AG09309 (cell line): Measurements from ENCODE around the gene SLC35F2.

Source experiments
- DNase-seq: peaks from one replicate; pipeline ENCODE4 v3.0.0-alpha.2; 2010; ENCODE audit warnings: low read depth
- H3K4me3 ChIP-seq: 2 replicates; pipeline ENCODE4 v1.5.1; 2011; ENCODE audit warnings: mild to moderate bottlenecking, low read depth, low read length, moderate library complexity; ENCODE audit not compliant: control insufficient read depth
- TF ChIP-seq, protein P1 (sequence below): IDR thresholded peaks from 2 replicates; pipeline ENCODE4 v1.5.1; 2011; ENCODE audit warnings: mild to moderate bottlenecking, low read depth, low read length, inconsistent platforms; ENCODE audit not compliant: insufficient read depth, control insufficient read depth; ENCODE audit errors: missing control alignments

Gene SLC35F2

DNA sequence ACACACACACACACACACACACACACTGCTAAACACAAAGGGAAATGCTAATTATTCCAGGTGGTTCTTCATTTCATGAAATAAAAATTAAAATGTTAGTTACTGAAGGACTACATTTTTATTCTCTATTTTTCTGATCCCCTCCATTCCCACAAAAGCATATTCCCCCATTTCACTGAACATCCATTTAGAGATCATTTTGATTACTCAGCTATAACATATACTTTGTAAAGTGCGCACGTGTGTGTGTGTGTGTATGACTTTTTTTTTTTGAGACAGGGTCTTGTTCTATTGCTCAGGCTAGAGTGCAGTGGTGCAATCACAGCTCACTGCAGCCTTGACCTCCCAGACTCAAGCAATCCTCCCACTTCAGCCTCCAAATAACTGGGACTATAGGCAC lies 42.6 kb downstream of the SLC35F2 start:
- TF ChIP-seq, protein P1, sequence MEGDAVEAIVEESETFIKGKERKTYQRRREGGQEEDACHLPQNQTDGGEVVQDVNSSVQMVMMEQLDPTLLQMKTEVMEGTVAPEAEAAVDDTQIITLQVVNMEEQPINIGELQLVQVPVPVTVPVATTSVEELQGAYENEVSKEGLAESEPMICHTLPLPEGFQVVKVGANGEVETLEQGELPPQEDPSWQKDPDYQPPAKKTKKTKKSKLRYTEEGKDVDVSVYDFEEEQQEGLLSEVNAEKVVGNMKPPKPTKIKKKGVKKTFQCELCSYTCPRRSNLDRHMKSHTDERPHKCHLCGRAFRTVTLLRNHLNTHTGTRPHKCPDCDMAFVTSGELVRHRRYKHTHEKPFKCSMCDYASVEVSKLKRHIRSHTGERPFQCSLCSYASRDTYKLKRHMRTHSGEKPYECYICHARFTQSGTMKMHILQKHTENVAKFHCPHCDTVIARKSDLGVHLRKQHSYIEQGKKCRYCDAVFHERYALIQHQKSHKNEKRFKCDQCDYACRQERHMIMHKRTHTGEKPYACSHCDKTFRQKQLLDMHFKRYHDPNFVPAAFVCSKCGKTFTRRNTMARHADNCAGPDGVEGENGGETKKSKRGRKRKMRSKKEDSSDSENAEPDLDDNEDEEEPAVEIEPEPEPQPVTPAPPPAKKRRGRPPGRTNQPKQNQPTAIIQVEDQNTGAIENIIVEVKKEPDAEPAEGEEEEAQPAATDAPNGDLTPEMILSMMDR, result no peak
- no peak overlapping the region for H3K4me3 ChIP-seq
- no peak for DNase-seq

DNA sequence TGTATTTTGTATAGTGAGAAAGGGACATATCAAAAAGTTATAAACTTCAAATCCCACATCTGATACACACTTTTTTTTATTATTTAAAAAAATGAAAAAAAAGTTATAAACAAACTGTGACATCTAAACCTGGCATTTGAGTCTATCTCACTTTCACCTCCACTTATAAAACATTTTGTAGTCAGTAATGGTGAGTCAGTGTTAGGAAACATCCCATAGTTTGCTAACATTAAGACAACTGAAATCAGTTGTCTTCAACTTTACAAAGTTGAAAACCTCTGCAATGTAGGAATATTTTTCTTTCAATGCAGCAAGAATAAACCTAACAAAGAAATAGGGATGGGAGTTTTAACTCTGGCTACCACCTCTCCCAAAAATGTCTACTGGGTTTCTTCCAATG lies 47.7 kb downstream of the SLC35F2 start:
- no peak overlapping the region for H3K4me3 ChIP-seq
- no peak for DNase-seq
- TF ChIP-seq, protein P1, result no peak

DNA sequence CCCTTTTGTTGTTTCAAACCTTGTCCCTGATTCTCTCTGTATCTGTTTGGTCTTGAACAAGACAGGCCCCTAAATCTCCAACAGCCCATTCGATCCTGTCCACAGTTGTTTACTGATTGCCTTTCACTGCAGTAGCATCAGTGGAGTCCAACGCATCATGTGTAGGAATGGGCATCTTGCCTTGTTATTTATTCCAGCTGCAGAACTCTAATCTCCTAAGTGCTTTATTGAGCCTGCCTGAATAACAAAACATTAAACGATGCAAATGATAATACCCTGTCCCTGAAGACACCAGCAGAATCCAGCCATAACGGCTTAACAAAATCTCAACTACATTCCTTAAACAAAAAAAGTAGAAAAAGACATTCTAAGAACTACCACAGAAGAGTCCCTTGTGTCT lies 50.1 kb downstream of the SLC35F2 start:
- TF ChIP-seq, protein P1, result no peak
- no peak overlapping the region for H3K4me3 ChIP-seq
- DNase-seq, result no peak

DNA sequence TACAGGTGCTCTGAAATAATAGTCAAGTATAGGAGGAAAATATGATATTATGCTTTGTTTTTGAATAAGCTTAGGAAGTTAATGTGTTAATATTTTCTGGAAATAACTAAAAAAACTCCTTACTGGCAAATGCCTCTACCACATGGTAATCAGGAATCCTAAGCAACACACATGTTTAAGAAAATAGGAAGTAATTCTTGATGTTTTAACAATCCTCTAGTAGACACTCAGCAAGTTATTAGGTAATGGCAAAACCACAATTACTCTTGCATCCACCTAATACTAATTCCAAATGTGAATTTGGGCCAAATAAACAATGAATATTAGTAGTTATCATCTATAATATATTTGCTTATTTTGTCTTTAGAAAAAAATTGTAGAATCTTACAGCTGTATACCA lies 53.6 kb downstream of the SLC35F2 start:
- no peak overlapping the region for H3K4me3 ChIP-seq
- TF ChIP-seq, protein P1, result no peak
- no peak for DNase-seq

DNA sequence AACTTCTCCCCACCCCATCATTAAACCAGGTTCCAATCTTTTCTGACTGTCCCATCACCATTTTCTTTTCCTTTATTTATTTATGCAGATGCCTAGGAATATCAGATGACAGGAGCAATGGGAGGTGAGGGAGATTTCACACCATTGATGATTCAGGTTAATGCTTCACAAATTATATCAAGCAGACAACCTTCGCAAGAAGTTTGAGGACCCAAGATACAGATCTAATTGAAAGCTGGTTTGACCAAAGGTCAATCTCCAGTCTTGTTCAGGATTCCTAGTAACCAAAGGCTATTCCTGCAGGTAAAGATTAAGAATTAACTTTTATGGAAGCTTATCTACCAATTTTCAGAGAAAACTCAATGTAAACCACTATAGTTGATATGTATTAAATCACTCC lies 54.4 kb downstream of the SLC35F2 start:
- H3K4me3 ChIP-seq, result no peak overlapping the region
- DNase-seq, result no peak
- TF ChIP-seq, protein P1, result no peak

DNA sequence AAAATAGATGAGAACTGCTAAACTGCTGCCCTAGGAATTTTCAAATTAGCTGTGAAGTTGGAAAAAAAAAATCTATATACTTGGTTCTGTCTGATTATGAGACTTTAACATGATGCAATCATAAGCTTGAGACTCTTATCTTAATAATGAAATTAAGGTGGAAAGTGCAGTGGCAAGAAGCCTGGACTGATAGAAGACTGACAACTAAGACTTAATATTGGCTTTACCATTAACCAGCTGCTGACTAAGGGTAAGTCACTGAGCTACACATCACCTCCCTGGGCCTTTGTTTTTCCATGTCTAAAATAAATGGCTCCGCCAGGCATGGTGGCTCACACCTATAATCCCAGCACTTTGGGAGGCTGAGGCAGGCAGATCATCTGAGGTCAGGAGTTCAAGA lies 56.9 kb downstream of the SLC35F2 start:
- no peak for DNase-seq
- H3K4me3 ChIP-seq, result no peak overlapping the region
- TF ChIP-seq, protein P1, result no peak
